Activated CD8-positive, alpha-beta memory T cell treated with anti-CD3 and anti-CD28 coated beads, Interleukin-2, amount 50 U/mL, for 24 hours (primary cell): ENCODE measurements around the gene HOXA10.

Experiments used
- DNase-seq: peaks from one replicate; pipeline ENCODE4 v3.0.0-alpha.2; 2020; ENCODE audit errors: extremely low read depth

HOXA10 gene

GRCh38 chr7:27156508-27156898 is 17.6 kb downstream of the HOXA10 start, which contains the start of gene HOXA7:
Gene HOXA7 (minus strand): TSS chr7:27156675. CDS start chr7:27156545, 130 bp downstream.
- no peak for DNase-seq

- DNase-seq = no peak
Observed at GRCh38 chr7:27155816-27156507, 18.2 kb downstream of the HOXA10 start.

- no peak for DNase-seq
Observed at GRCh38 chr7:27154901-27155815, 19.0 kb downstream of the HOXA10 start.

- no peak for DNase-seq
Observed at GRCh38 chr7:27154369-27154768, 19.8 kb downstream of the HOXA10 start.

GRCh38 chr7:27153526-27153925 is 20.6 kb downstream of the HOXA10 start:
- DNase-seq = no peak

GRCh38 chr7:27152816-27153442 is 21.2 kb downstream of the HOXA10 start:
- no peak for DNase-seq

- DNase-seq = no peak
Observed at GRCh38 chr7:27151931-27152815, 21.9 kb downstream of the HOXA10 start, which contains the start of gene HOXA3. Gene HOXA3 (minus strand): TSS chr7:27152583. CDS start chr7:27110640, 41,943 bp downstream.

- DNase-seq = no peak
Observed at GRCh38 chr7:27151341-27151930, 22.7 kb downstream of the HOXA10 start.

- no peak for DNase-seq
Observed at GRCh38 chr7:27150568-27151340, 23.4 kb downstream of the HOXA10 start.

GRCh38 chr7:27149842-27150567 is 24.1 kb downstream of the HOXA10 start:
- no peak for DNase-seq

- no peak for DNase-seq
Observed at GRCh38 chr7:27148756-27149641, 25.1 kb downstream of the HOXA10 start.

GRCh38 chr7:27148031-27148755 is 25.9 kb downstream of the HOXA10 start:
- no peak for DNase-seq

- no peak for DNase-seq
Observed at GRCh38 chr7:27147199-27148030, 26.7 kb downstream of the HOXA10 start, which contains the start of gene HOXA6. Gene HOXA6 (minus strand): TSS chr7:27147774. CDS start chr7:27147749, 25 bp downstream.

- DNase-seq = no peak
Observed at GRCh38 chr7:27146491-27147198, 27.5 kb downstream of the HOXA10 start.

- no peak for DNase-seq
Observed at GRCh38 chr7:27145914-27146412, 28.2 kb downstream of the HOXA10 start.
